ENCODE data around the gene ANKRD40CL. TPM values are rescaled to one million over a fixed set of nuclear protein-coding genes. Genes with fewer than 3 reads are reported as not detected.

Gene ANKRD40CL
- total RNA-seq, 6 experiments from 2014 or later: 0.29 TPM; not detected in 5

GRCh38 chr17:50797135-50797810 is 30.0 kb upstream of the ANKRD40CL start:
- ATAC-seq: no peak
- no peak for TF ChIP-seq CTCF (IDR thresholded peaks at IDR 0.05)
- no peak for TF ChIP-seq POLR2A (IDR thresholded peaks at IDR 0.05)
- H3K4me3 ChIP-seq: no peak overlapping the region
- peaks cover 0 to 5% (median 1%) of the 10 kb centered on the region in 4 donors for H3K4me1 ChIP-seq
- H3K27me3 ChIP-seq: no peaks in the 10 kb centered on the region
- H3K36me3 ChIP-seq: no peaks in the 10 kb centered on the region
- no peak overlapping the region for H3K27ac ChIP-seq
- intact Hi-C loops (cut with DNase I): no loop called here
- DNase-seq: no peak
- 77% methylated on average over 11 of the region's 11 CpGs for WGBS (ENCODE audit: insufficient coverage, low coverage, low lambda C conversion rate, missing lambda C conversion rate)
- H3K9me3 ChIP-seq: no peaks in the 10 kb centered on the region

GRCh38 chr17:50794361-50794760 is 27.0 kb upstream of the ANKRD40CL start:
- Histone ChIP-seq H3K36me3 (no peaks in the 10 kb centered on the region), H3K9me3 (no peaks in the 10 kb centered on the region), H3K27ac (no peak overlapping the region), H3K4me3 (no peak overlapping the region), H3K4me1 (no peaks in the 10 kb centered on the region), H3K27me3 (no peaks in the 10 kb centered on the region)
- DNase-seq: no peak
- intact Hi-C loops (cut with DNase I): no loop called here
- TF ChIP-seq CTCF (IDR thresholded peaks at IDR 0.05) (no peak), POLR2A (IDR thresholded peaks at IDR 0.05) (no peak)
- ATAC-seq: no peak
- 93% methylated on average over 5 of the region's 6 CpGs for WGBS (ENCODE audit: insufficient coverage, low coverage, low lambda C conversion rate, missing lambda C conversion rate)

- DNase-seq: no peak
- Histone ChIP-seq H3K9me3 (no peaks in the 10 kb centered on the region), H3K27ac (no peak overlapping the region), H3K27me3 (no peaks in the 10 kb centered on the region), H3K36me3 (no peaks in the 10 kb centered on the region), H3K4me3 (no peak overlapping the region), H3K4me1 (no peaks in the 10 kb centered on the region)
- intact Hi-C loops (cut with DNase I): no loop called here
- ATAC-seq: no peak
- WGBS (ENCODE audit: insufficient coverage, low coverage, low lambda C conversion rate, missing lambda C conversion rate): 86% methylated on average over 4 of the region's 8 CpGs
- TF ChIP-seq CTCF (IDR thresholded peaks at IDR 0.05) (no peak), POLR2A (IDR thresholded peaks at IDR 0.05) (no peak)
Observed at GRCh38 chr17:50793007-50793406, 25.7 kb upstream of the ANKRD40CL start.

- intact Hi-C loops (cut with DNase I): no loop called here
- 86% methylated on average over 4 of the region's 7 CpGs for WGBS (ENCODE audit: insufficient coverage, low coverage, low lambda C conversion rate, missing lambda C conversion rate)
- no peak for DNase-seq
Observed at GRCh38 chr17:50792132-50792531, 24.8 kb upstream of the ANKRD40CL start.

More at GRCh38 chr17:50792132-50792531, 24.8 kb upstream of the ANKRD40CL start:
- Histone ChIP-seq H3K27ac (no peak overlapping the region), H3K4me3 (no peak overlapping the region), H3K36me3 (no peaks in the 10 kb centered on the region), H3K9me3 (no peaks in the 10 kb centered on the region), H3K27me3 (no peaks in the 10 kb centered on the region), H3K4me1 (no peaks in the 10 kb centered on the region)
- TF ChIP-seq POLR2A (IDR thresholded peaks at IDR 0.05) (no peak), CTCF (IDR thresholded peaks at IDR 0.05) (no peak)
- ATAC-seq: no peak
